H9 (cell line): ENCODE measurements around the gene MSL1. TPM values are rescaled to one million over a fixed set of nuclear protein-coding genes. Genes with fewer than 3 reads are reported as not detected.
A peak's percentile ranks its signal among the peaks of the same experiment; 100 is the strongest.

Experiments
- DNase-seq: peaks from one replicate; pipeline ENCODE4 v3.0.0-alpha.2; 2017
- H2AFZ ChIP-seq: one replicate; pipeline ENCODE4 v1.6.1; 2013; ENCODE audit warnings: mild to moderate bottlenecking, low read length, control low read depth, moderate library complexity
- H2AK5ac ChIP-seq: 2 replicates; pipeline ENCODE4 v1.6.1; 2013; ENCODE audit warnings: low read length, control low read depth, mixed read lengths; ENCODE audit not compliant: insufficient read length
- H2BK120ac ChIP-seq: one replicate; pipeline ENCODE4 v1.6.1; 2013; ENCODE audit warnings: low read depth, mild to moderate bottlenecking, low read length, control low read depth, inconsistent platforms; ENCODE audit not compliant: poor library complexity, severe bottlenecking
- H2BK12ac ChIP-seq: 2 replicates; pipeline ENCODE4 v1.6.1; 2013; ENCODE audit warnings: low read length, control low read depth, mixed read lengths, low read depth; ENCODE audit not compliant: insufficient read length
- H2BK15ac ChIP-seq: 2 replicates; pipeline ENCODE4 v1.6.1; 2013; ENCODE audit warnings: low read depth, low read length, control low read depth
- H2BK20ac ChIP-seq: one replicate; pipeline ENCODE4 v1.6.1; 2013; ENCODE audit warnings: low read depth, mild to moderate bottlenecking, low read length, control low read depth, inconsistent platforms; ENCODE audit not compliant: poor library complexity, severe bottlenecking
- H2BK5ac ChIP-seq: 2 replicates; pipeline ENCODE4 v1.6.1; 2013; ENCODE audit warnings: low read length, control low read depth, mixed read lengths; ENCODE audit not compliant: insufficient read length
- H3K14ac ChIP-seq: 2 replicates; pipeline ENCODE4 v1.6.1; 2013; ENCODE audit warnings: low read length, control low read depth; ENCODE audit not compliant: insufficient read depth
- H3K18ac ChIP-seq: 2 replicates; pipeline ENCODE4 v1.6.1; 2013; ENCODE audit warnings: low read depth, mild to moderate bottlenecking, mixed read lengths, low read length, control low read depth; ENCODE audit not compliant: insufficient read length
- H3K23ac ChIP-seq: 2 replicates; pipeline ENCODE4 v1.6.1; 2013; ENCODE audit warnings: low read length, control low read depth, mixed read lengths, low read depth; ENCODE audit not compliant: insufficient read length
- H3K23me2 ChIP-seq: 2 replicates; pipeline ENCODE4 v1.6.1; 2013; ENCODE audit warnings: low read depth, mild to moderate bottlenecking, mixed read lengths, low read length, control low read depth; ENCODE audit not compliant: insufficient read length, poor library complexity, severe bottlenecking
- H3K27ac ChIP-seq: 2 replicates; pipeline ENCODE4 v1.5.1; 2013; ENCODE audit warnings: low read length, control low read depth, mixed read lengths, low read depth; ENCODE audit not compliant: insufficient read length
- H3K27me3 ChIP-seq: 2 replicates; pipeline ENCODE4 v1.6.1; 2013; ENCODE audit warnings: low read length, control low read depth, inconsistent platforms; ENCODE audit not compliant: insufficient read depth
- H3K4ac ChIP-seq: 2 replicates; pipeline ENCODE4 v1.6.1; 2013; ENCODE audit warnings: low read depth, mild to moderate bottlenecking, control low read depth, inconsistent platforms, low read length, moderate library complexity
- H3K4me1 ChIP-seq: 2 replicates; pipeline ENCODE4 v1.6.1; 2013; ENCODE audit warnings: low read length, control low read depth, inconsistent platforms; ENCODE audit not compliant: insufficient read depth
- H3K4me2 ChIP-seq: 2 replicates; pipeline ENCODE4 v1.6.1; 2013; ENCODE audit warnings: low read length, control low read depth, mixed read lengths; ENCODE audit not compliant: insufficient read length, insufficient read depth
- H3K56ac ChIP-seq: 2 replicates; pipeline ENCODE4 v1.6.1; 2013; ENCODE audit warnings: low read depth, mild to moderate bottlenecking, mixed read lengths, low read length, control low read depth; ENCODE audit not compliant: insufficient read length
- H3K79me1 ChIP-seq: 2 replicates; pipeline ENCODE4 v1.6.1; 2013; ENCODE audit warnings: low read depth, mild to moderate bottlenecking, moderate library complexity, low read length, control low read depth, inconsistent platforms; ENCODE audit not compliant: insufficient read depth, poor library complexity, severe bottlenecking
- H3K79me2 ChIP-seq: 2 replicates; pipeline ENCODE4 v1.6.1; 2013; ENCODE audit warnings: low read length, control low read depth, inconsistent platforms; ENCODE audit not compliant: insufficient read depth
- H3K9ac ChIP-seq: 2 replicates; pipeline ENCODE4 v1.6.1; 2013; ENCODE audit warnings: low read length, control low read depth, mixed read lengths; ENCODE audit not compliant: insufficient read length; ENCODE audit errors: extremely low read depth
- H3K9me3 ChIP-seq: one replicate; pipeline ENCODE4 v1.6.1; 2013; ENCODE audit warnings: low read depth, low read length, inconsistent platforms; ENCODE audit not compliant: control insufficient read depth
- H3T11ph ChIP-seq: one replicate; pipeline ENCODE4 v1.6.1; 2013; ENCODE audit warnings: mild to moderate bottlenecking, low read length, control low read depth, inconsistent platforms
- H4K20me1 ChIP-seq: one replicate; pipeline ENCODE4 v1.6.1; 2013; ENCODE audit not compliant: control insufficient read depth, insufficient read length, insufficient read depth
- H4K5ac ChIP-seq: 2 replicates; pipeline ENCODE4 v1.6.1; 2013; ENCODE audit warnings: low read depth, mild to moderate bottlenecking, mixed read lengths, low read length, control low read depth; ENCODE audit not compliant: insufficient read length
- H4K8ac ChIP-seq: replicated peaks from 2 replicates; pipeline ENCODE4 v1.6.1; 2013; ENCODE audit warnings: low read length, control low read depth, mixed read lengths, low read depth; ENCODE audit not compliant: insufficient read length
- H4K91ac ChIP-seq: 2 replicates; pipeline ENCODE4 v1.6.1; 2013; ENCODE audit warnings: low read depth, mild to moderate bottlenecking, moderate library complexity, mixed read lengths, low read length, control low read depth; ENCODE audit not compliant: insufficient read length
- H3K27ac Mint-ChIP-seq, 3 experiments: 2 replicates in 2 of 3; 3 replicates in 1 of 3; pipeline ENCODE4 v1.8.0; 2020 to 2021; ENCODE audit warnings: mixed read lengths in 3 of 3, mild to moderate bottlenecking in 1 of 3, moderate library complexity in 1 of 3
- H3K27me3 Mint-ChIP-seq: 2 replicates; pipeline ENCODE4 v1.8.0; 2021; ENCODE audit warnings: low read depth, mild to moderate bottlenecking, moderate library complexity, mixed read lengths
- H3K36me3 Mint-ChIP-seq, 3 experiments: 2 replicates in 2 of 3; 3 replicates in 1 of 3; pipeline ENCODE4 v1.8.0; 2020 to 2021; ENCODE audit warnings: low read depth in 3 of 3, mixed read lengths in 3 of 3; ENCODE audit not compliant: insufficient read depth in 1 of 3
- H3K4me1 Mint-ChIP-seq, 2 experiments: 2 replicates each; pipeline ENCODE4 v1.8.0; 2020; ENCODE audit warnings: mixed read lengths in 2 of 2
- H3K4me3 Mint-ChIP-seq, 2 experiments: 2 replicates in 1 of 2; 3 replicates in 1 of 2; pipeline ENCODE4 v1.8.0; 2020 to 2021; ENCODE audit warnings: mild to moderate bottlenecking in 2 of 2, mixed read lengths in 2 of 2, moderate library complexity in 1 of 2
- H3K9me3 Mint-ChIP-seq, 2 experiments: 2 replicates in 1 of 2; 3 replicates in 1 of 2; pipeline ENCODE4 v1.8.0; 2020; ENCODE audit warnings: mild to moderate bottlenecking in 2 of 2, mixed read lengths in 2 of 2, moderate library complexity in 1 of 2
- CTCF ChIP-seq: fragments of 200-600 bp; sonication (generic); conservative IDR thresholded peaks from 3 replicates; pipeline ENCODE4 v1.8.0; 2021; ENCODE audit warnings: antibody characterized with exemption, mild to moderate bottlenecking
- WGBS: extraction: QIAGEN DNeasy Blood & Tissue Kit; methylation state at CpG from one replicate; pipeline ENCODE4 v1.1.7; 2013; ENCODE audit warnings: missing lambda C conversion rate, low lambda C conversion rate, mixed read lengths; ENCODE audit not compliant: insufficient read length; ENCODE audit errors: extremely low coverage; 5-methylcytosine and 5-hydroxymethylcytosine counted together
- total RNA-seq: library from RNA; stranded (reverse); gene quantifications from 2 replicates; pipeline ENCODE4 v1.2.1, GENCODE V29; 2021

MSL1 gene
- total RNA-seq, 1 experiment from 2014 or later = 105 TPM

- Mint-ChIP-seq H3K4me3 (no peak overlapping the region), H3K27ac (peak overlapping the region in 1 of 3 experiments; percentile 9; a peak in 4 of 7 replicates), H3K27me3 (no peaks in the 10 kb centered on the region), H3K36me3 (peaks cover 52 to 83% (median 80%) of the 10 kb centered on the region in 3 experiments), H3K4me1 (peaks cover 0 to 2% of the 10 kb centered on the region in 2 experiments; a peak in 1 of 4 replicates), H3K9me3 (no peaks in the 10 kb centered on the region; a peak in 1 of 5 replicates)
- Histone ChIP-seq H2BK12ac (no peak overlapping the region), H3K4me2 (no peak overlapping the region), H4K91ac (no peak overlapping the region), H4K20me1 (no peaks in the 10 kb centered on the region), H3K27me3 (no peaks in the 10 kb centered on the region), H3K4ac (no peak overlapping the region), H2BK120ac (no peak overlapping the region), H2BK5ac (no peak overlapping the region), H2BK20ac (no peak overlapping the region), H3K4me1 (no peaks in the 10 kb centered on the region), H3K23me2 (no peaks in the 10 kb centered on the region), H3K23ac (no peak overlapping the region), H2BK15ac (no peak overlapping the region), H3K14ac (no peak overlapping the region), H2AFZ (no peak overlapping the region), H3K9me3 (no peaks in the 10 kb centered on the region), H3K79me1 (no peaks in the 10 kb centered on the region), H3K18ac (no peak overlapping the region), H4K5ac (no peak overlapping the region), H3K79me2 (peaks cover 4% of the 10 kb centered on the region; the same call in 1 of the 2 replicates), H4K8ac (no peak overlapping the region), H3K56ac (no peak overlapping the region), H3K27ac (no peak overlapping the region), H2AK5ac (no peak overlapping the region), H3K9ac (no peak overlapping the region), H3T11ph (no peak overlapping the region)
- no CpG with 5 or more reads among the region's 4 CpGs for WGBS
- TF ChIP-seq CTCF = no peak
- no peak for DNase-seq
Measured at GRCh38 chr17:40150276-40150675, 28.5 kb downstream of the MSL1 start.
